Measurements from ENCODE around the gene LIPC. TPM values are rescaled to one million over a fixed set of nuclear protein-coding genes. Genes with fewer than 3 reads are reported as not detected.

The LIPC gene
- total and polyA plus RNA-seq, 10 of the 15 experiments (the other 5 are each of a cell fraction or from before 2014, with no cell fraction given), result 0.06 to 0.31 (median 0.16) TPM; not detected in 1

DNA sequence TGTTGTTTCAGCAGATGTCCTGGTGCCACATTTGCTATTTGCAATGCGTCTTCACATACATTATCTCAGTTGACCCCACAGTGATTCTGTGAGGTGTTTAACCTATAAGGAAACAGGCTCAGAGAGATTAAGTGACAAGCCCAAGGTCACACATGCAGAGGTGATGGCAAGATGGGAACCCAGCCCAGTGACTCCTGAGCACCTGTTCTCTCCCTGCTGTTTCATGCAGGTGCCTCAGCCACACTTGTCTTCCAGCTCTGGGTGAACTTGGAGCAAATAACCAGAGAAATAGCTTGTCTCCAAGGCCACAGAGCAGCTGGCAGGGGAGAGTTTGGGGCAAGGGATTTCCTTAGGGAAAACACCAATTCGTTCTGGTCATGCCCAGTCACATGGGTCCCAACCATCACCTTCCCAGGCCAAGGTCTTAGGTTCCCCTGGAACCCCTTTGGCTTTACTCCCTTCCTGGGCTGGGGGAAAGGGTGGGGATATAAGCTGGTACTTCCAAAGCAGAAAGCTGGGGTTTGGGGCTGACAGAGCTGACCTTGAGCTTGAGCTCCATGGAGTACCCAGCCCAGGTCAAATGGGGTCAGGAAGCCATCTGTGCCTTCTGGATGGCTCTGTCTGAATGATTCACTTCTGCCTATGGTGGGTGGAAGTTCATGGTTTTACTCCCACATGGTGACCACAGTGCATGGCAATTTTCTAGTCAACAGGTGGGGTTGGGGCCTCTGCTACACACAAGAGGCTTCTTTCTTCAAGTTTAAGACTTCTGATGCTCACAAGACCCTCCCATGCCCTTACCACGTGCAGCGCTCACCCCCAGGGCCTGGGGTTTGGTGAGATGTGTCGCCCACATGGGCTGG, 22.4 kb downstream of the LIPC start (continued):
- TF ChIP-seq BMI1 (IDR thresholded peaks at IDR 0.05; ENCODE audit: borderline replicate concordance) (no peak), RUNX3 (IDR thresholded peaks at IDR 0.05; ENCODE audit: low read length) (peak; percentile 98), POU2F2 (IDR thresholded peaks at IDR 0.05; ENCODE audit: borderline replicate concordance, low read depth, low read length) (0 out of 3 replicates have a peak, but pooled peaks have one; percentile 64), JUND (IDR thresholded peaks at IDR 0.05; ENCODE audit: low read depth, low read length) (no peak), ZZZ3 (IDR thresholded peaks at IDR 0.05; ENCODE audit: control insufficient read depth, insufficient read length, low read depth) (no peak), NBN (IDR thresholded peaks at IDR 0.05) (no peak), PAX5 (IDR thresholded peaks at IDR 0.05; ENCODE audit: borderline replicate concordance, low read depth, low read length) (peak; percentile 84), CREB1 (IDR thresholded peaks at IDR 0.05; ENCODE audit: low read depth) (0 out of 2 replicates have a peak, but pooled peaks have one; percentile 27), EZH2 (IDR thresholded peaks at IDR 0.05; ENCODE audit: borderline replicate concordance, control insufficient read depth, low read depth, low read length) (no peak), WRNIP1 (IDR thresholded peaks at IDR 0.05; ENCODE audit: borderline replicate concordance, low read depth, low read length) (no peak), STAT1 (conservative IDR thresholded peaks at IDR 0.05) (no peak)
- TF ChIP-seq, protein P1, sequence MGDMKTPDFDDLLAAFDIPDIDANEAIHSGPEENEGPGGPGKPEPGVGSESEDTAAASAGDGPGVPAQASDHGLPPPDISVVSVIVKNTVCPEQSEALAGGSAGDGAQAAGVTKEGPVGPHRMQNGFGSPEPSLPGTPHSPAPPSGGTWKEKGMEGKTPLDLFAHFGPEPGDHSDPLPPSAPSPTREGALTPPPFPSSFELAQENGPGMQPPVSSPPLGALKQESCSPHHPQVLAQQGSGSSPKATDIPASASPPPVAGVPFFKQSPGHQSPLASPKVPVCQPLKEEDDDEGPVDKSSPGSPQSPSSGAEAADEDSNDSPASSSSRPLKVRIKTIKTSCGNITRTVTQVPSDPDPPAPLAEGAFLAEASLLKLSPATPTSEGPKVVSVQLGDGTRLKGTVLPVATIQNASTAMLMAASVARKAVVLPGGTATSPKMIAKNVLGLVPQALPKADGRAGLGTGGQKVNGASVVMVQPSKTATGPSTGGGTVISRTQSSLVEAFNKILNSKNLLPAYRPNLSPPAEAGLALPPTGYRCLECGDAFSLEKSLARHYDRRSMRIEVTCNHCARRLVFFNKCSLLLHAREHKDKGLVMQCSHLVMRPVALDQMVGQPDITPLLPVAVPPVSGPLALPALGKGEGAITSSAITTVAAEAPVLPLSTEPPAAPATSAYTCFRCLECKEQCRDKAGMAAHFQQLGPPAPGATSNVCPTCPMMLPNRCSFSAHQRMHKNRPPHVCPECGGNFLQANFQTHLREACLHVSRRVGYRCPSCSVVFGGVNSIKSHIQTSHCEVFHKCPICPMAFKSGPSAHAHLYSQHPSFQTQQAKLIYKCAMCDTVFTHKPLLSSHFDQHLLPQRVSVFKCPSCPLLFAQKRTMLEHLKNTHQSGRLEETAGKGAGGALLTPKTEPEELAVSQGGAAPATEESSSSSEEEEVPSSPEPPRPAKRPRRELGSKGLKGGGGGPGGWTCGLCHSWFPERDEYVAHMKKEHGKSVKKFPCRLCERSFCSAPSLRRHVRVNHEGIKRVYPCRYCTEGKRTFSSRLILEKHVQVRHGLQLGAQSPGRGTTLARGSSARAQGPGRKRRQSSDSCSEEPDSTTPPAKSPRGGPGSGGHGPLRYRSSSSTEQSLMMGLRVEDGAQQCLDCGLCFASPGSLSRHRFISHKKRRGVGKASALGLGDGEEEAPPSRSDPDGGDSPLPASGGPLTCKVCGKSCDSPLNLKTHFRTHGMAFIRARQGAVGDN (IDR thresholded peaks at IDR 0.05), result peak; percentile 55
- TF ChIP-seq, protein P2, sequence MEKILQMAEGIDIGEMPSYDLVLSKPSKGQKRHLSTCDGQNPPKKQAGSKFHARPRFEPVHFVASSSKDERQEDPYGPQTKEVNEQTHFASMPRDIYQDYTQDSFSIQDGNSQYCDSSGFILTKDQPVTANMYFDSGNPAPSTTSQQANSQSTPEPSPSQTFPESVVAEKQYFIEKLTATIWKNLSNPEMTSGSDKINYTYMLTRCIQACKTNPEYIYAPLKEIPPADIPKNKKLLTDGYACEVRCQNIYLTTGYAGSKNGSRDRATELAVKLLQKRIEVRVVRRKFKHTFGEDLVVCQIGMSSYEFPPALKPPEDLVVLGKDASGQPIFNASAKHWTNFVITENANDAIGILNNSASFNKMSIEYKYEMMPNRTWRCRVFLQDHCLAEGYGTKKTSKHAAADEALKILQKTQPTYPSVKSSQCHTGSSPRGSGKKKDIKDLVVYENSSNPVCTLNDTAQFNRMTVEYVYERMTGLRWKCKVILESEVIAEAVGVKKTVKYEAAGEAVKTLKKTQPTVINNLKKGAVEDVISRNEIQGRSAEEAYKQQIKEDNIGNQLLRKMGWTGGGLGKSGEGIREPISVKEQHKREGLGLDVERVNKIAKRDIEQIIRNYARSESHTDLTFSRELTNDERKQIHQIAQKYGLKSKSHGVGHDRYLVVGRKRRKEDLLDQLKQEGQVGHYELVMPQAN (conservative IDR thresholded peaks at IDR 0.05), result 0 out of 2 replicates have a peak, but pooled peaks have one; percentile 40
- TF ChIP-seq, protein P3, sequence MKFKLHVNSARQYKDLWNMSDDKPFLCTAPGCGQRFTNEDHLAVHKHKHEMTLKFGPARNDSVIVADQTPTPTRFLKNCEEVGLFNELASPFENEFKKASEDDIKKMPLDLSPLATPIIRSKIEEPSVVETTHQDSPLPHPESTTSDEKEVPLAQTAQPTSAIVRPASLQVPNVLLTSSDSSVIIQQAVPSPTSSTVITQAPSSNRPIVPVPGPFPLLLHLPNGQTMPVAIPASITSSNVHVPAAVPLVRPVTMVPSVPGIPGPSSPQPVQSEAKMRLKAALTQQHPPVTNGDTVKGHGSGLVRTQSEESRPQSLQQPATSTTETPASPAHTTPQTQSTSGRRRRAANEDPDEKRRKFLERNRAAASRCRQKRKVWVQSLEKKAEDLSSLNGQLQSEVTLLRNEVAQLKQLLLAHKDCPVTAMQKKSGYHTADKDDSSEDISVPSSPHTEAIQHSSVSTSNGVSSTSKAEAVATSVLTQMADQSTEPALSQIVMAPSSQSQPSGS (IDR thresholded peaks at IDR 0.05; ENCODE audit: low read length), result peak; percentile 73
- TF ChIP-seq, protein P4, sequence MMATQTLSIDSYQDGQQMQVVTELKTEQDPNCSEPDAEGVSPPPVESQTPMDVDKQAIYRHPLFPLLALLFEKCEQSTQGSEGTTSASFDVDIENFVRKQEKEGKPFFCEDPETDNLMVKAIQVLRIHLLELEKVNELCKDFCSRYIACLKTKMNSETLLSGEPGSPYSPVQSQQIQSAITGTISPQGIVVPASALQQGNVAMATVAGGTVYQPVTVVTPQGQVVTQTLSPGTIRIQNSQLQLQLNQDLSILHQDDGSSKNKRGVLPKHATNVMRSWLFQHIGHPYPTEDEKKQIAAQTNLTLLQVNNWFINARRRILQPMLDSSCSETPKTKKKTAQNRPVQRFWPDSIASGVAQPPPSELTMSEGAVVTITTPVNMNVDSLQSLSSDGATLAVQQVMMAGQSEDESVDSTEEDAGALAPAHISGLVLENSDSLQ (IDR thresholded peaks at IDR 0.05), result no peak
- TF ChIP-seq, protein P5, sequence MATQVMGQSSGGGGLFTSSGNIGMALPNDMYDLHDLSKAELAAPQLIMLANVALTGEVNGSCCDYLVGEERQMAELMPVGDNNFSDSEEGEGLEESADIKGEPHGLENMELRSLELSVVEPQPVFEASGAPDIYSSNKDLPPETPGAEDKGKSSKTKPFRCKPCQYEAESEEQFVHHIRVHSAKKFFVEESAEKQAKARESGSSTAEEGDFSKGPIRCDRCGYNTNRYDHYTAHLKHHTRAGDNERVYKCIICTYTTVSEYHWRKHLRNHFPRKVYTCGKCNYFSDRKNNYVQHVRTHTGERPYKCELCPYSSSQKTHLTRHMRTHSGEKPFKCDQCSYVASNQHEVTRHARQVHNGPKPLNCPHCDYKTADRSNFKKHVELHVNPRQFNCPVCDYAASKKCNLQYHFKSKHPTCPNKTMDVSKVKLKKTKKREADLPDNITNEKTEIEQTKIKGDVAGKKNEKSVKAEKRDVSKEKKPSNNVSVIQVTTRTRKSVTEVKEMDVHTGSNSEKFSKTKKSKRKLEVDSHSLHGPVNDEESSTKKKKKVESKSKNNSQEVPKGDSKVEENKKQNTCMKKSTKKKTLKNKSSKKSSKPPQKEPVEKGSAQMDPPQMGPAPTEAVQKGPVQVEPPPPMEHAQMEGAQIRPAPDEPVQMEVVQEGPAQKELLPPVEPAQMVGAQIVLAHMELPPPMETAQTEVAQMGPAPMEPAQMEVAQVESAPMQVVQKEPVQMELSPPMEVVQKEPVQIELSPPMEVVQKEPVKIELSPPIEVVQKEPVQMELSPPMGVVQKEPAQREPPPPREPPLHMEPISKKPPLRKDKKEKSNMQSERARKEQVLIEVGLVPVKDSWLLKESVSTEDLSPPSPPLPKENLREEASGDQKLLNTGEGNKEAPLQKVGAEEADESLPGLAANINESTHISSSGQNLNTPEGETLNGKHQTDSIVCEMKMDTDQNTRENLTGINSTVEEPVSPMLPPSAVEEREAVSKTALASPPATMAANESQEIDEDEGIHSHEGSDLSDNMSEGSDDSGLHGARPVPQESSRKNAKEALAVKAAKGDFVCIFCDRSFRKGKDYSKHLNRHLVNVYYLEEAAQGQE (IDR thresholded peaks at IDR 0.05; ENCODE audit: low read depth, low read length), result no peak

Measured in GM12878 (cell line).